Activated CD8-positive, alpha-beta T cell treated with anti-CD3 and anti-CD28 coated beads for 36 hours (primary cell): ENCODE results near the gene DCLK3. TPM values are rescaled to one million over a fixed set of nuclear protein-coding genes. Genes with fewer than 3 reads are reported as not detected.

ENCODE experiments used
- ATAC-seq: fragments of 200-7000 bp; cut with Tn5 transposase; one replicate; pipeline ENCODE4 v1.10.0; 2021; ENCODE audit warnings: mild to moderate bottlenecking, moderate library complexity
- CTCF ChIA-PET: fragments of 350-600 bp; sonication (Branson Sonifier 250); formaldehyde crosslinking; loops from one replicate; lab custom pipeline; 2021; ENCODE audit warnings: antibody characterized with exemption; lab: Charles Lee
- POLR2A ChIA-PET: fragments of 350-600 bp; sonication (Branson Sonifier 250); formaldehyde crosslinking; loops from one replicate; lab custom pipeline; 2021; ENCODE audit warnings: antibody characterized with exemption; lab: Charles Lee
- DNase-seq: peaks from one replicate; pipeline ENCODE4 v3.0.0-alpha.2; 2020
- H3K27ac Mint-ChIP-seq: one replicate; pipeline ENCODE4 v1.8.0; 2021; ENCODE audit warnings: mild to moderate bottlenecking, mixed read lengths
- H3K27me3 Mint-ChIP-seq: one replicate; pipeline ENCODE4 v1.8.0; 2021; ENCODE audit warnings: mixed read lengths
- H3K36me3 Mint-ChIP-seq: one replicate; pipeline ENCODE4 v1.8.0; 2021; ENCODE audit warnings: low read depth, mixed read lengths
- H3K4me1 Mint-ChIP-seq: one replicate; pipeline ENCODE4 v1.8.0; 2021; ENCODE audit warnings: low read depth, mixed read lengths
- H3K4me3 Mint-ChIP-seq: one replicate; pipeline ENCODE4 v1.8.0; 2021; ENCODE audit warnings: mild to moderate bottlenecking, moderate library complexity, mixed read lengths
- H3K9me3 Mint-ChIP-seq: one replicate; pipeline ENCODE4 v1.8.0; 2021; ENCODE audit warnings: mixed read lengths
- CTCF ChIP-seq: fragments of 200-600 bp; IDR thresholded peaks from one replicate; pipeline ENCODE4 v1.8.0; 2022; ENCODE audit warnings: antibody characterized with exemption, mild to moderate bottlenecking
- intact Hi-C: fragments of 100-400 bp; cut with micrococcal nuclease; formaldehyde crosslinking; loops from one replicate; pipeline ENCODE4 v1.10.0; 2022
- total RNA-seq, 2 experiments: library from RNA; stranded (reverse); gene quantifications; one replicate each; pipeline ENCODE4 v1.2.3, GENCODE V29; 2021

The DCLK3 gene
- total RNA-seq, 2 experiments from 2014 or later, result 0.05 TPM; not detected in 1

GRCh38 chr3:36744763-36745162 is 19.6 kb downstream of the DCLK3 start:
- H3K27ac Mint-ChIP-seq, result no peak overlapping the region
- H3K27me3 Mint-ChIP-seq, result no peaks in the 10 kb centered on the region
- H3K36me3 Mint-ChIP-seq, result no peaks in the 10 kb centered on the region
- POLR2A ChIA-PET, result no interaction called here
- H3K4me3 Mint-ChIP-seq, result no peak overlapping the region
- CTCF ChIA-PET, result interaction anchor here (2.0 kb wide), 1 partner anchor 19 kb away, joined by 5 read pairs; no protein-coding TSS in a partner anchor
- TF ChIP-seq CTCF, result no peak
- no peaks in the 10 kb centered on the region for H3K4me1 Mint-ChIP-seq
- intact Hi-C loops, result no loop called here
- ATAC-seq (no peak), DNase-seq (no peak)
- peaks cover 4% of the 10 kb centered on the region for H3K9me3 Mint-ChIP-seq

GRCh38 chr3:36743826-36744225 is 20.5 kb downstream of the DCLK3 start:
- intact Hi-C loops, result no loop called here
- H3K27me3 Mint-ChIP-seq, result no peaks in the 10 kb centered on the region
- no peak for DNase-seq

GRCh38 chr3:36741285-36741684 is 23.1 kb downstream of the DCLK3 start:
- Mint-ChIP-seq H3K27ac (no peak overlapping the region), H3K36me3 (no peaks in the 10 kb centered on the region), H3K9me3 (no peaks in the 10 kb centered on the region), H3K4me1 (no peaks in the 10 kb centered on the region), H3K4me3 (no peak overlapping the region), H3K27me3 (no peaks in the 10 kb centered on the region)
- DNase-seq (no peak), ATAC-seq (no peak)
- TF ChIP-seq CTCF, result no peak
- ChIA-PET POLR2A (no interaction called here), CTCF (interaction anchor here (1.4 kb wide), 1 partner anchor 217 kb away, joined by 4 read pairs; no protein-coding TSS in a partner anchor)
- intact Hi-C loops, result no loop called here

More at GRCh38 chr3:36743826-36744225, 20.5 kb downstream of the DCLK3 start:
- Mint-ChIP-seq H3K4me3 (no peak overlapping the region), H3K36me3 (no peaks in the 10 kb centered on the region), H3K9me3 (peaks cover 4% of the 10 kb centered on the region), H3K4me1 (no peaks in the 10 kb centered on the region), H3K27ac (no peak overlapping the region)
- no peak for ATAC-seq
- TF ChIP-seq CTCF, result no peak
- CTCF ChIA-PET, result interaction anchor here (2.0 kb wide), 1 partner anchor 20 kb away, joined by 5 read pairs; no protein-coding TSS in a partner anchor
- POLR2A ChIA-PET, result no interaction called here

- no peaks in the 10 kb centered on the region for H3K4me1 Mint-ChIP-seq
- TF ChIP-seq CTCF, result no peak
- H3K9me3 Mint-ChIP-seq, result no peaks in the 10 kb centered on the region
- no peak overlapping the region for H3K4me3 Mint-ChIP-seq
- CTCF ChIA-PET, result interaction anchor here (1.4 kb wide), 1 partner anchor 218 kb away, joined by 4 read pairs; no protein-coding TSS in a partner anchor
- intact Hi-C loops, result no loop called here
- DNase-seq (no peak), ATAC-seq (no peak)
- POLR2A ChIA-PET, result no interaction called here
- no peak overlapping the region for H3K27ac Mint-ChIP-seq
- no peaks in the 10 kb centered on the region for H3K27me3 Mint-ChIP-seq
- no peaks in the 10 kb centered on the region for H3K36me3 Mint-ChIP-seq
These were observed 23.6 kb downstream of the DCLK3 start for GRCh38 chr3:36740787-36741186.

- intact Hi-C loops, result no loop called here
- no peak for ATAC-seq
- no peaks in the 10 kb centered on the region for H3K9me3 Mint-ChIP-seq
- no peaks in the 10 kb centered on the region for H3K36me3 Mint-ChIP-seq
- CTCF ChIA-PET, result interaction anchor here (1.0 to 1.2 kb wide), 2 partner anchors 10 to 220 kb away, joined by 3 to 4 read pairs; no protein-coding TSS in a partner anchor
- H3K4me1 Mint-ChIP-seq, result no peaks in the 10 kb centered on the region
- no peak for DNase-seq
- H3K27ac Mint-ChIP-seq, result no peak overlapping the region
- TF ChIP-seq CTCF, result no peak
- H3K4me3 Mint-ChIP-seq, result no peak overlapping the region
- POLR2A ChIA-PET, result no interaction called here
- no peaks in the 10 kb centered on the region for H3K27me3 Mint-ChIP-seq
These were observed 25.7 kb downstream of the DCLK3 start for GRCh38 chr3:36738702-36739101.
